ENCODE measurements around the gene PLA2G6.
"Not testable (repeated sequence)": the region's sequence is repeated elsewhere in the genome, so short reads cannot be mapped to it uniquely, and the experiment has no call there.

GRCh38 chr22:38154563-38154915, 27.1 kb downstream of the PLA2G6 start:
- TF ChIP-seq POLR2A, CTCF (IDR thresholded peaks at IDR 0.05): not testable (repeated sequence)
